ENCODE data around the gene CTF1. TPM values are rescaled to one million over a fixed set of nuclear protein-coding genes. Genes with fewer than 3 reads are reported as not detected.

The CTF1 gene, protein sequence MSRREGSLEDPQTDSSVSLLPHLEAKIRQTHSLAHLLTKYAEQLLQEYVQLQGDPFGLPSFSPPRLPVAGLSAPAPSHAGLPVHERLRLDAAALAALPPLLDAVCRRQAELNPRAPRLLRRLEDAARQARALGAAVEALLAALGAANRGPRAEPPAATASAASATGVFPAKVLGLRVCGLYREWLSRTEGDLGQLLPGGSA
- 4.8 TPM for total RNA-seq

DNA sequence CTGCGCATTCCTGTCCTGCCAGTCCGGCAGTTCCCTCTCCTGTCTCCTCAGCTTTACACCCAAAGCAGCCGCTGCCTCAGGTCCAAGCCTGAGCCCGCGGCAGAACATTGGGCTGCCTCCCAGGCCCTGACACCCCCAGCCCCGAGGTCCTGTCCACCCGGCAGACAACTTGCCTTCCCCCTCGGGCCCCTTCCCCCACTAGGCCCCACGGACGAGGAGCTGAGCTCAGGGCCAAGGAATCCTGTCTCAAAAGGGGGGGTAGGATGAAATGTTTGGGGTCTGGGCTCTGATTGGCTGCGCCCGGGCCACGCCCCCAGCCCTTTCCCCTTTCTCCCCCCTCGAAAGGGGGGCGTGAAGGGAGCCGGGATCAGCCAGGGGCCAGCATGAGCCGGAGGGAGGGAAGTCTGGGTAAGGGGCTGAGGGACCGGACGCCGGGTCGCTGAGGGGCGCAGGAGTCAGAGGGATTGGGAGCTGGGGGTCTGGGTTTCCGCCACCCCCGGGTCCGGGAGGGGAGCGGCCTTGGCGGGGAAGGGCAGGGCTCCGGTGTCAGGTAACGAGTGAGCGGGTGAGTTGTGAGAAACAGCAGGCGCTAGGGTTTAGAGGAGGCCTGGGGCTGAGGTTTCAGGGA lies at the start of gene CTF1:
CTF1 (plus strand) TSS at position 354 of the 628 bp plus-strand sequence; CDS start at position 384, 30 bp downstream.

GRCh38 chr16:30893744-30894539 lies 2.5 kb upstream of the CTF1 start, which contains the start of gene BCL7C:
Gene BCL7C (minus strand): TSS chr16:30894077. CDS start chr16:30893944, 133 bp downstream.

GRCh38 chr16:30923554-30924075 lies 27.2 kb downstream of the CTF1 start, which contains the start of gene FBXL19:
Gene FBXL19 (plus strand): TSS chr16:30923572. CDS start chr16:30925755, 2,183 bp downstream.

GRCh38 chr16:30948667-30949649 lies 52.5 kb downstream of the CTF1 start, which contains the start of gene ORAI3:
Gene ORAI3 (plus strand): TSS chr16:30949068. CDS start chr16:30949290, 222 bp downstream.

Small RNA genes within 50 kb of the gene (small RNA-seq; reads per million reads assigned to genes)
- gene AC135048.1 (ENCODE audit: low replicate concordance) (not detected), gene MIR4519 (ENCODE audit: low replicate concordance) (not detected), gene MIR762 (ENCODE audit: low replicate concordance) (not detected)

Other genes with a start within 250 kb of the CTF1 start
- 18.8 TPM for gene PRR14, start 245.7 kb upstream of the CTF1 start, total RNA-seq
- gene FBRS, start 238.2 kb upstream of the CTF1 start, total RNA-seq: 31.3 TPM
- gene SRCAP, start 197.4 kb upstream of the CTF1 start, total RNA-seq: 47.5 TPM
- 22.6 TPM for gene PHKG2, start 148.2 kb upstream of the CTF1 start, total RNA-seq
- gene CFAP119, start 134.6 kb upstream of the CTF1 start, total RNA-seq: 7.0 TPM
- gene RNF40, start 134.3 kb upstream of the CTF1 start, total RNA-seq: 92.8 TPM
- gene ZNF629, start 109.4 kb upstream of the CTF1 start, total RNA-seq: 17.5 TPM
- gene BCL7C, start 2.5 kb upstream of the CTF1 start, total RNA-seq: 34.0 TPM
- 18.0 TPM for gene FBXL19, start 27.0 kb downstream of the CTF1 start, total RNA-seq
- 21.8 TPM for gene ORAI3, start 52.5 kb downstream of the CTF1 start, total RNA-seq
- gene SETD1A, start 61.1 kb downstream of the CTF1 start, total RNA-seq: 9.5 TPM
- 11.3 TPM for gene HSD3B7, start 88.6 kb downstream of the CTF1 start, total RNA-seq
- 2.6 TPM for gene STX1B, start 114.0 kb downstream of the CTF1 start, total RNA-seq
- 30.0 TPM for gene STX4, start 136.9 kb downstream of the CTF1 start, total RNA-seq
- 6.5 TPM for gene ZNF668, start 177.6 kb downstream of the CTF1 start, total RNA-seq
- 17.9 TPM for gene ZNF646, start 177.8 kb downstream of the CTF1 start, total RNA-seq
- 1.1 TPM for gene PRSS53, start 192.3 kb downstream of the CTF1 start, total RNA-seq
- 58.7 TPM for gene VKORC1, start 198.2 kb downstream of the CTF1 start, total RNA-seq
- 32.8 TPM for gene BCKDK, start 211.8 kb downstream of the CTF1 start, total RNA-seq
- gene KAT8, start 221.1 kb downstream of the CTF1 start, total RNA-seq: 59.0 TPM
- 30.2 TPM for gene PRSS8, start 239.1 kb downstream of the CTF1 start, total RNA-seq

Measured in metanephros (tissue), 2 donors.